Activated CD8-positive, alpha-beta memory T cell treated with anti-CD3 and anti-CD28 coated beads, Interleukin-2, amount 10 ng/mL, durations not matched to agents 7 days and 5 days (primary cell): ENCODE data around the gene HMCN1. TPM values are rescaled to one million over a fixed set of nuclear protein-coding genes. Genes with fewer than 3 reads are reported as not detected.

Experiments used
- ATAC-seq: fragments of 150-1000 bp; cut with Tn5 transposase; one replicate; pipeline ENCODE4 v1.10.0; 2021; ENCODE audit warnings: moderate library complexity
- CTCF ChIA-PET: fragments of 350-600 bp; sonication (Branson Sonifier 250); formaldehyde crosslinking; loops from one replicate; lab custom pipeline; 2021; ENCODE audit warnings: antibody characterized with exemption; lab: Charles Lee
- DNase-seq: peaks from one replicate; pipeline ENCODE4 v3.0.0-alpha.2; 2020
- H3K27ac Mint-ChIP-seq: one replicate; pipeline ENCODE4 v1.8.0; 2021; ENCODE audit warnings: mild to moderate bottlenecking, mixed read lengths
- H3K27me3 Mint-ChIP-seq: one replicate; pipeline ENCODE4 v1.8.0; 2021; ENCODE audit warnings: mixed read lengths
- H3K36me3 Mint-ChIP-seq: one replicate; pipeline ENCODE4 v1.8.0; 2021; ENCODE audit warnings: mild to moderate bottlenecking, mixed read lengths
- H3K4me1 Mint-ChIP-seq: one replicate; pipeline ENCODE4 v1.8.0; 2021; ENCODE audit warnings: mixed read lengths
- H3K4me3 Mint-ChIP-seq: one replicate; pipeline ENCODE4 v1.8.0; 2021; ENCODE audit warnings: mild to moderate bottlenecking, moderate library complexity, mixed read lengths
- H3K9me3 Mint-ChIP-seq: one replicate; pipeline ENCODE4 v1.8.0; 2022; ENCODE audit warnings: low read depth, mixed read lengths
- total RNA-seq, 2 experiments: library from RNA; stranded (reverse); gene quantifications; one replicate each; pipeline ENCODE4 v1.2.3, GENCODE V29; 2021

HMCN1 gene
- total RNA-seq, 2 experiments from 2014 or later, result 0.06 to 0.28 TPM

GRCh38 chr1:185987611-185988321, 253.6 kb downstream of the HMCN1 start:
- H3K36me3 Mint-ChIP-seq, result no peaks in the 10 kb centered on the region
- H3K27me3 Mint-ChIP-seq, result peaks cover 3% of the 10 kb centered on the region
- peak; percentile 55 for ATAC-seq
- CTCF ChIA-PET, result interaction anchor here (0.6 kb wide), 1 partner anchor 604 kb away, joined by 3 read pairs; no protein-coding TSS in a partner anchor
- H3K27ac Mint-ChIP-seq, result no peak overlapping the region
- DNase-seq, result no peak
- no peak overlapping the region for H3K4me3 Mint-ChIP-seq
- no peaks in the 10 kb centered on the region for H3K9me3 Mint-ChIP-seq
- peaks cover 9% of the 10 kb centered on the region for H3K4me1 Mint-ChIP-seq

GRCh38 chr1:185990565-185990964, 256.4 kb downstream of the HMCN1 start:
- Mint-ChIP-seq H3K4me3 (no peak overlapping the region), H3K4me1 (peaks cover 9% of the 10 kb centered on the region), H3K9me3 (no peaks in the 10 kb centered on the region), H3K36me3 (no peaks in the 10 kb centered on the region), H3K27ac (no peak overlapping the region), H3K27me3 (peaks cover 3% of the 10 kb centered on the region)
- CTCF ChIA-PET, result no interaction called here
- no peak for DNase-seq
- no peak for ATAC-seq

- peaks cover 9% of the 10 kb centered on the region for H3K4me1 Mint-ChIP-seq
- peaks cover under 1% of the 10 kb centered on the region for H3K27me3 Mint-ChIP-seq
- no peaks in the 10 kb centered on the region for H3K36me3 Mint-ChIP-seq
- no peak for DNase-seq
- no peak for ATAC-seq
- no peak overlapping the region for H3K27ac Mint-ChIP-seq
- H3K4me3 Mint-ChIP-seq, result no peak overlapping the region
- H3K9me3 Mint-ChIP-seq, result no peaks in the 10 kb centered on the region
- CTCF ChIA-PET, result no interaction called here
These were observed 257.1 kb downstream of the HMCN1 start for GRCh38 chr1:185991266-185991665.

GRCh38 chr1:185996211-185996610, 262.0 kb downstream of the HMCN1 start:
- Mint-ChIP-seq H3K4me3 (no peak overlapping the region), H3K27me3 (no peaks in the 10 kb centered on the region), H3K27ac (no peak overlapping the region), H3K36me3 (no peaks in the 10 kb centered on the region), H3K9me3 (no peaks in the 10 kb centered on the region), H3K4me1 (no peaks in the 10 kb centered on the region)
- ATAC-seq (no peak), DNase-seq (no peak)
- CTCF ChIA-PET, result interaction anchor here (0.5 kb wide), 1 partner anchor 87 kb away, joined by 3 read pairs; no protein-coding TSS in a partner anchor

GRCh38 chr1:185998391-185998790, 264.2 kb downstream of the HMCN1 start:
- Mint-ChIP-seq H3K9me3 (no peaks in the 10 kb centered on the region), H3K36me3 (no peaks in the 10 kb centered on the region), H3K27ac (no peak overlapping the region), H3K4me3 (no peak overlapping the region), H3K4me1 (no peaks in the 10 kb centered on the region), H3K27me3 (no peaks in the 10 kb centered on the region)
- ATAC-seq (no peak), DNase-seq (no peak)
- CTCF ChIA-PET, result no interaction called here

- DNase-seq (no peak), ATAC-seq (no peak)
- no peak overlapping the region for H3K27ac Mint-ChIP-seq
- CTCF ChIA-PET, result no interaction called here
- no peaks in the 10 kb centered on the region for H3K36me3 Mint-ChIP-seq
- no peaks in the 10 kb centered on the region for H3K9me3 Mint-ChIP-seq
- H3K4me1 Mint-ChIP-seq, result no peaks in the 10 kb centered on the region
- no peaks in the 10 kb centered on the region for H3K27me3 Mint-ChIP-seq
- no peak overlapping the region for H3K4me3 Mint-ChIP-seq
These were observed 268.2 kb downstream of the HMCN1 start for GRCh38 chr1:186002406-186002805.

GRCh38 chr1:186009039-186009737, 275.0 kb downstream of the HMCN1 start:
- ATAC-seq (no peak), DNase-seq (no peak)
- Mint-ChIP-seq H3K4me3 (no peak overlapping the region), H3K4me1 (no peaks in the 10 kb centered on the region), H3K9me3 (no peaks in the 10 kb centered on the region), H3K27me3 (no peaks in the 10 kb centered on the region), H3K27ac (no peak overlapping the region), H3K36me3 (no peaks in the 10 kb centered on the region)
- CTCF ChIA-PET, result no interaction called here

- ATAC-seq, result no peak
- CTCF ChIA-PET, result no interaction called here
- H3K27ac Mint-ChIP-seq, result no peak overlapping the region
- no peak for DNase-seq
- no peaks in the 10 kb centered on the region for H3K9me3 Mint-ChIP-seq
- no peak overlapping the region for H3K4me3 Mint-ChIP-seq
- no peaks in the 10 kb centered on the region for H3K27me3 Mint-ChIP-seq
- no peaks in the 10 kb centered on the region for H3K4me1 Mint-ChIP-seq
- no peaks in the 10 kb centered on the region for H3K36me3 Mint-ChIP-seq
These were observed 280.3 kb downstream of the HMCN1 start for GRCh38 chr1:186014370-186015037.

GRCh38 chr1:186016856-186017255, 282.7 kb downstream of the HMCN1 start:
- ATAC-seq (no peak), DNase-seq (no peak)
- no peaks in the 10 kb centered on the region for H3K36me3 Mint-ChIP-seq
- no peak overlapping the region for H3K27ac Mint-ChIP-seq
- H3K27me3 Mint-ChIP-seq, result no peaks in the 10 kb centered on the region
- H3K9me3 Mint-ChIP-seq, result no peaks in the 10 kb centered on the region
- H3K4me1 Mint-ChIP-seq, result no peaks in the 10 kb centered on the region
- no peak overlapping the region for H3K4me3 Mint-ChIP-seq
- CTCF ChIA-PET, result no interaction called here

- no peak overlapping the region for H3K4me3 Mint-ChIP-seq
- H3K36me3 Mint-ChIP-seq, result no peaks in the 10 kb centered on the region
- no peaks in the 10 kb centered on the region for H3K4me1 Mint-ChIP-seq
- DNase-seq, result no peak
- H3K9me3 Mint-ChIP-seq, result no peaks in the 10 kb centered on the region
- ATAC-seq, result no peak
- H3K27me3 Mint-ChIP-seq, result no peaks in the 10 kb centered on the region
- CTCF ChIA-PET, result no interaction called here
- H3K27ac Mint-ChIP-seq, result no peak overlapping the region
These were observed 288.0 kb downstream of the HMCN1 start for GRCh38 chr1:186022184-186022583.

GRCh38 chr1:186026946-186027345, 292.8 kb downstream of the HMCN1 start:
- Mint-ChIP-seq H3K9me3 (peaks cover 4% of the 10 kb centered on the region), H3K4me3 (no peak overlapping the region), H3K36me3 (no peaks in the 10 kb centered on the region), H3K4me1 (no peaks in the 10 kb centered on the region), H3K27ac (no peak overlapping the region), H3K27me3 (no peaks in the 10 kb centered on the region)
- CTCF ChIA-PET, result no interaction called here
- ATAC-seq, result no peak
- no peak for DNase-seq

- H3K27me3 Mint-ChIP-seq, result no peaks in the 10 kb centered on the region
- no peak for ATAC-seq
- H3K27ac Mint-ChIP-seq, result no peak overlapping the region
- H3K36me3 Mint-ChIP-seq, result no peaks in the 10 kb centered on the region
- peaks cover 4% of the 10 kb centered on the region for H3K9me3 Mint-ChIP-seq
- H3K4me1 Mint-ChIP-seq, result no peaks in the 10 kb centered on the region
- CTCF ChIA-PET, result no interaction called here
- no peak overlapping the region for H3K4me3 Mint-ChIP-seq
- no peak for DNase-seq
These were observed 293.4 kb downstream of the HMCN1 start for GRCh38 chr1:186027621-186028020.

- H3K4me3 Mint-ChIP-seq, result no peak overlapping the region
- H3K27ac Mint-ChIP-seq, result no peak overlapping the region
- H3K27me3 Mint-ChIP-seq, result no peaks in the 10 kb centered on the region
- no peaks in the 10 kb centered on the region for H3K36me3 Mint-ChIP-seq
- DNase-seq, result no peak
- no peaks in the 10 kb centered on the region for H3K4me1 Mint-ChIP-seq
- CTCF ChIA-PET, result no interaction called here
- H3K9me3 Mint-ChIP-seq, result peaks cover 4% of the 10 kb centered on the region
- no peak for ATAC-seq
These were observed 296.3 kb downstream of the HMCN1 start for GRCh38 chr1:186030453-186030852.

- Mint-ChIP-seq H3K9me3 (peaks cover 4% of the 10 kb centered on the region), H3K27ac (no peak overlapping the region), H3K4me3 (no peak overlapping the region), H3K36me3 (no peaks in the 10 kb centered on the region), H3K4me1 (no peaks in the 10 kb centered on the region), H3K27me3 (no peaks in the 10 kb centered on the region)
- DNase-seq (no peak), ATAC-seq (no peak)
- CTCF ChIA-PET, result no interaction called here
These were observed 299.7 kb downstream of the HMCN1 start for GRCh38 chr1:186033847-186034271.
